ENCODE results near the gene KCND3.
"Not testable (repeated sequence)": the region's sequence is repeated elsewhere in the genome, so short reads cannot be mapped to it uniquely, and the experiment has no call there.

DNA sequence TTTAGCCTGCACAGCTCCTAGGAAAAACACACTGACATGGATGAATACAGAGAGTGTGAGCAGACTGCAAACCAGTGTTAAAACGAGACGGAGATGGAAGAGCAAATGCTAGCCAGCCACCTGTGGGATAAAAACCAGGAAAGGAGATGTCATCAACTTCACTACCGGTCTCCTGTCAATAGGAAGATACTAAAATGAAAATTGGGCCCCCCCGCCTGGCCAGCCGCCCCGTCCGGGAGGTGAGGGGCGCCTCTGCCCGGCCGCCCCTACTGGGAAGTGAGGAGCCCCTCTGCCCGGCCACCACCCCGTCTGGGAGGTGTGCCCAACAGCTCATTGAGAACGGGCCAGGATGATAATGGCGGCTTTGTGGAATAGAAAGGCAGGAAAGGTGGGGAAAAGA lies 189.7 kb downstream of the KCND3 start:
- TF ChIP-seq, protein P1, sequence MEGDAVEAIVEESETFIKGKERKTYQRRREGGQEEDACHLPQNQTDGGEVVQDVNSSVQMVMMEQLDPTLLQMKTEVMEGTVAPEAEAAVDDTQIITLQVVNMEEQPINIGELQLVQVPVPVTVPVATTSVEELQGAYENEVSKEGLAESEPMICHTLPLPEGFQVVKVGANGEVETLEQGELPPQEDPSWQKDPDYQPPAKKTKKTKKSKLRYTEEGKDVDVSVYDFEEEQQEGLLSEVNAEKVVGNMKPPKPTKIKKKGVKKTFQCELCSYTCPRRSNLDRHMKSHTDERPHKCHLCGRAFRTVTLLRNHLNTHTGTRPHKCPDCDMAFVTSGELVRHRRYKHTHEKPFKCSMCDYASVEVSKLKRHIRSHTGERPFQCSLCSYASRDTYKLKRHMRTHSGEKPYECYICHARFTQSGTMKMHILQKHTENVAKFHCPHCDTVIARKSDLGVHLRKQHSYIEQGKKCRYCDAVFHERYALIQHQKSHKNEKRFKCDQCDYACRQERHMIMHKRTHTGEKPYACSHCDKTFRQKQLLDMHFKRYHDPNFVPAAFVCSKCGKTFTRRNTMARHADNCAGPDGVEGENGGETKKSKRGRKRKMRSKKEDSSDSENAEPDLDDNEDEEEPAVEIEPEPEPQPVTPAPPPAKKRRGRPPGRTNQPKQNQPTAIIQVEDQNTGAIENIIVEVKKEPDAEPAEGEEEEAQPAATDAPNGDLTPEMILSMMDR (IDR thresholded peaks at IDR 0.05; ENCODE audit: low read depth, low read length, poor library complexity, severe bottlenecking): not testable (repeated sequence)
- TF ChIP-seq EZH2phosphoT487 (IDR thresholded peaks at IDR 0.05; ENCODE audit: borderline replicate concordance, low read length): not testable (repeated sequence)
